GM12874 (cell line): ENCODE results near the gene TNRC6A.

Source experiments
- CTCF ChIP-seq: IDR thresholded peaks from 2 replicates; pipeline ENCODE4 v1.5.1; 2011; ENCODE audit warnings: low read depth, mild to moderate bottlenecking, control low read depth, low read length, moderate library complexity; ENCODE audit not compliant: insufficient read depth

Gene TNRC6A

GRCh38 chr16:24729243-24729950 lies at the start of gene TNRC6A:
TSS of gene TNRC6A (plus strand) at chr16:24729651. CDS start at chr16:24729842, 191 bp downstream.
- no peak for TF ChIP-seq CTCF

GRCh38 chr16:24681793-24682192 lies 47.7 kb upstream of the TNRC6A start:
- no peak for TF ChIP-seq CTCF

GRCh38 chr16:24683250-24683649 lies 46.2 kb upstream of the TNRC6A start:
- no peak for TF ChIP-seq CTCF

GRCh38 chr16:24683847-24684493 lies 45.5 kb upstream of the TNRC6A start:
- no peak for TF ChIP-seq CTCF

GRCh38 chr16:24685539-24686432 lies 43.7 kb upstream of the TNRC6A start:
- no peak for TF ChIP-seq CTCF

- TF ChIP-seq CTCF: no peak
These were observed 42.8 kb upstream of the TNRC6A start for GRCh38 chr16:24686678-24687077.

- TF ChIP-seq CTCF: no peak
These were observed 41.1 kb upstream of the TNRC6A start for GRCh38 chr16:24688359-24688758.
